HL-60/S4 (cell line): ENCODE data around the gene UGT2A2.
"Not testable (repeated sequence)": the region's sequence is repeated elsewhere in the genome, so short reads cannot be mapped to it uniquely, and the experiment has no call there.

Source experiments
- in situ Hi-C: fragments of 300-500 bp; cut with MboI; formaldehyde crosslinking; loops from 2 replicates; pipeline ENCODE4 v1.14.3; 2022; ENCODE audit warnings: low sequenced_read_pairs

The UGT2A2 gene

DNA sequence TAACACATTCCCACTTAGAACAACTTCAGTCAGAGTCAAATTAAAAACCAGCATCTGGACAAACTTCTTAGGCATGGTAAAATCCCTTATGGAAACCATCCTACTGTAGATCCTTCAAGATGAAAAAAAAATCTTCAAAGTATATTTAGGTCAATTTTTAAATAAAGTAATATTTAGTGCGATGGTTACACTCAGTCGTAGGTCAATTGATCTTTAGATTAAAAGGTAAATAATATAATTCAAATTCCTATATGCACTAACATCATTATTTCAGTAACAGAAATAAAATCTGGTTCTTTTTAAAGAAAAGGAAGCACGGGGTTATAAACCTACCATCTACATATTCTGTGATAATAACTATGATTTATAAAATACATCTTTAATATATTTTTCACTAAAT is at the start of gene UGT2A2:
TSS of gene UGT2A2 (minus strand) at position 101 of the 400 bp plus-strand sequence. CDS start at position 99, 2 bp downstream.
- in situ Hi-C loops: no loop called here

DNA sequence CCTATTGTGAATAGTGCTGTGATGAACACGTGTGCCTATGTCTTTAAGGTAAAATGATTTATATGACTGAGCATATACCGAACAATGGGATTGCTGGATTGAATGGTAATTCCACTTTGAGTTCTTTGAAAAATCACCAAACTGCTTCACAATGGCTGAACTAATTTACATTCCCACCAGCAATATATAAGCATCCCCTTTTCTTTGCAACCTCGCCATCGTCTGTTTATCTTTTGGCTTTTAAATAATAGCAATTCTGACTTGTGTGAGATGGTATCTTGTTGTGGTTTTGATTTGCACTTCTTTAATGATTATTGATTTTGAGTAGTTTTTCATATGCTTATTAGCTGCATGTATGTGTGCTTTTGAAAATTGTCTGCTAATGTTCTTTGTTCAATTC is 45.4 kb upstream of the UGT2A2 start:
- in situ Hi-C loops: no loop called here

DNA sequence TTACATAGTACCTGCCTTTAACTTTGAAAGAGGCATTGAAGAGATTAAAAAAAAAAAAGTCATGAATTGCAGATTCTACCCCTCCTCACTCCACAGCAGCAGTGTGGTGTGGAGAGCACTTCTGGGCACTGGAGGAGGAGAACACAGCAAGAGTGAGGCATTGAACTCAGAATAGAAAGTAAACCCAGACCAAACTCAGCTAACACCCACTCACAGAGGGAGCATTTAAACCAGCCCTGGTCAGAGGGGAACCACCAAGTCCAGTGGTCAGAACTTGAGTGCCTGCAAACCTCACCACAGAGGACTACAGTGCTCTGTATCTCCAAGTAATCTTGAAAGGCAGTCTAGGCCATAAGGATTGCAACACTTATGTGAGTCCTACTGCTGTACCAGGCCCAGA is 29.2 kb upstream of the UGT2A2 start:
- in situ Hi-C loops: no loop called here

DNA sequence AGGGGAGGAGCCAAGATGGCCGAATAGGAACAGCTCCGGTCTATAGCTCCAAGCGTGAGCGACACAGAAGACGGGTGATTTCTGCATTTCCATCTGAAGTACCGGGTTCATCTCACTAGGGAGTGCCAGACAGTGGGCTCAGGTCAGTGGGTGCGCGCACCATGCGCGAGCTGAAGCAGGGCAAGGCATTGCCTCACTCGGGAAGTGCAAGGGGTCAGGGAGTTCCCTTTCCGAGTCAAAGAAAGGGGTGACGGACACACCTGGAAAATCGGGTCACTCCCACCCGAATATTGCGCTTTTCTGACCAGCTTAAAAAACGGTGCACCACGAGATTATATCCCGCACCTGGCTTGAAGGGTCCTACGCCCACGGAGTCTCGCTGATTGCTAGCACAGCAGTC is 24.6 kb upstream of the UGT2A2 start:
- in situ Hi-C loops: not testable (repeated sequence)

DNA sequence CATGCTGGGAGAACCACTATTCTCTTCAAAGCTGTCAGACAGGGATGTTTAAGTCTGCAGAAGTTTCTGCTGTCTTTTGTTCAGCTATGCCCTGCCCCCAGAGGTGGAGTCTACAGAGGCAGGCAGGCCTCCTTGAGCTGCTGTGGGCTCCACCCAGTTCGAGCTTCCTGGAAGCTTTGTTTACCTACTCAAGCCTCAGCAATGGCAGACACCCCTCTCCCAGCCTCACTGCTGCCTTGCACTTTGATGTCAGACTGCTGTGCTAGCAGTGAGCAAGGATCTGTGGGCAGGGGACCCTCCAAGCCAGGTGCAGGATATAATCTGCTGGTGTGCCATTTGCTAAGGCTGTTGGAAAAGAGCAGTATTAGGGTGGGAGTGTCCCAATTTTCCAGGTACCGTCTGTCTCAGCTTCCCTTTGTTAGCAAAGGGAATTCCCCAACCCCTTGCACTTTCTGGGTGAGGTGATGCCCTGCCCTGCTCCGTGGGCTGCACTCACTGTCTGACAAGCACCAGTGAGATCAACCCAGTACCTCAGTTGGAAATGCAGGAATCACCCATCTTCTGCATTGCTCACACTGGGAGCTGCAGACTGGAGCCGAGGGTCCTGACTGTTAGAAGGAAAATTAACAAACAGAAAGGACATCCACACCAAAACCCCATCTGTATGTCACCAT is 21.8 kb upstream of the UGT2A2 start:
- in situ Hi-C loops: not testable (repeated sequence)

DNA sequence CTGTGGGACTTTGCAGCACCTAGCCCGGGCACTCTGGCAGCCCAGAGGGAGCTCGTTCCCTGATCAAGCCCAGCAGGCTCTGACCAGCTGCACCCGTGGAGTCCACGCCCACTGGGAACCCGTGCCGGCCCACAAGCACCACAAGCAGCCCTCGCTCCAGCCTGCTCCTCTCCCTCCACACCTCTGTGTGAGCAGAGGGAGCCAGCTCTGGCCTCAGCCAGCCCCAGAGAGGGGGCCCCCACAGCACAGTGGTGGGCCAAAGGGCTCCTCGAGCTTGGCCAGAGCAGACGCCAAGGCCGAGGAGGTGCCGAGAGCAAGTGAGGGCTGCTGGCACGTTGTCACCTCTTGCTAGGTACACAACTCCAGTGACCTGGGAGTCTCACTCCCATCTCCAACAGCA is 18.7 kb upstream of the UGT2A2 start:
- in situ Hi-C loops: no loop called here

DNA sequence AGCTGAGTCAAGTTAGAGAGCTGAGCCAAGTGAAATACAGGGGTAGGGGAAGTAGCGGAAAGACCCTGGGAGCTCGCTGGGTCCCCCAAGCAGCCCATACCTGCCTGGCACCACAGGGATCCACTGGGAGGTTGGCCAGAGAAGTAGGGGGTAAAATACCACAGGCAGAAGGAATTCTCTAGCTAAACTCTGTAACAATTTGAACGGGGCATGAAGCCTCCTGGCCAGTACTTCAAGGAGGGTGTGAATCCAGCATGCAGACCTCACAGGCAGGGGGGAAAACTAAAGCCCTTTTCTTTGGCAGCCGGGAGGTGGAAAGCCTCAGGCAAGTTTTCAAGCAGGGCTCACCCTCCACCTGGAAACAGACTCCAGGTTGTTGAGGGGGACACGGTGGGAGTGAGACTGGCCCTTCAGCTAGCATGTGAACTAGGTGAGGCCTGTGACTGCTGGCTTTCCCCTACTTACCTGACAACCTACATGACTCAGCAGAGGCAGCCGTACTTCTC is 17.3 kb upstream of the UGT2A2 start:
- in situ Hi-C loops: no loop called here

DNA sequence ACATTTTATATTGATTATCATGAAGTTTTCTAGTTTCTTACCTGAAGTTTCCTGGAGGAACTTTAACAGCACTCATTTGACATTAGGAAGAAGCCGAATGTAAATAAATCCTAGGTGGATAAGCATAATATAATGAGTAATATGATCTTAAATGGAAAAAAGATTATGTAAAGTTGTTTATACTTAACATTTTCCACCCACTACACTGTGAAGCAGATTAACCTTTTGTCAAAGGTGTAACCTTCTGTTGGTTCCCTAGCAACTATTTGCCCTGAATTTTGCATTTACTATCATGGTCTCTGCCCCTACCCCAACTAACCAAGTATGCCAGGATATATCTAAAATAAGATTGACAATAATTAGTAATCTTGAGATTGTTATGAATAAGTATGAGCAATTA is 13.7 kb upstream of the UGT2A2 start, which contains the start of gene UGT2A1:
TSS of gene UGT2A1 (minus strand) at position 101 of the 400 bp plus-strand sequence. CDS start 5,603 bp downstream, outside the sequence.
- in situ Hi-C loops: no loop called here

DNA sequence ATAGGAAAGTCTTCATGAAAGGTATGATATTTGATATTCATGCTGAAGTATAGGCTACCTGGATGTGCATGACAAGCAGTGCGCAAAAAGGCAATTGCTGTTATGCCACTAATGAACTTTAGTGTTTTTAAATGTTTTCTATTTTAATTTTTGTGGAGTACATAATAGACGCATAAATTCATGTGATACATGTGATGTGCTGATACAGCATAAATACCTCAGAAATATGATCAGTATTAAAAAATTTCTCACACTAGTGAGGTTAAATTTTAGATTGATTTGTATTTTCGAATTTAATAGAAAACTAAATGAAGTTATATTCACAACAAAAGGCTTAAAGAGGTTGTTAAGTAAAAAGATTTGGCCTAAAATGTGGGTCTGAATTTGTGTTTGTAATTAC is 11.4 kb upstream of the UGT2A2 start:
- in situ Hi-C loops: no loop called here

DNA sequence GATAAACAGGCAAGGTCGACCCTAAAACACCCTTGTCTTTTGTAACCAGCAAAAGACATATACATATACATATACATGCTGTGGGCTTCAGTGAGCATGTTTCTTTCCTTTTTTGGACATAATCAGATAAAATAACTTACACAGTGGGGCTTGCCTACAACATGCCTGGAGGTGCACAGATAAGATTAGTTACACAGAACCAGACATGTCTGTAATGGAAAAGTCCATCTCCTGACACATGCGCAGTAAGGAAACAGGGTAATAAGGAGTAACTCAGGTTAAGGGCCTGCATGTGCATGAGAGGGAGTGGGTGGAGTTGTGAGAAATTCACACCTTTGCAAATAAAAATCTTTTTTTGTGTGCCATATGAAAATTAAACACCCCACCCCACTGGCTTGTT is 10.2 kb upstream of the UGT2A2 start:
- in situ Hi-C loops: no loop called here

DNA sequence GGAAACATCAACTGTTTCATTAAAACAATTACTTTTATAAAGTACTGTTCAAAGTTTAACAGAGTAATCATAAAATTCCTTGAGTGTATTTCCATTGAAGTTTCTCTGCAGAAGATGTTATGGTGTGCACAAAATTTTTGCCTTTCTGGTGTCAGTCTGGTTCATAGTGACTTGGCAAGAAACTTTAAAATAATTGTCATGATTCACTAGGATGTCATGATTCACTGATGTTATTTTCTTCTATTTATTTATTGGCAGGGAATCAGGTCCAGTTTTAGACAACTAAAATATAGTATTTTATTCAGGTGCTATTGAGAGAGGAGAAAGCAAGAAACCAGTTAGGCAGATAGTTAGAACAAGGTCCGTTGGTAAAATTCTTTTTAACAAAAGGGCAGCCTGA is 9.8 kb upstream of the UGT2A2 start:
- in situ Hi-C loops: no loop called here

DNA sequence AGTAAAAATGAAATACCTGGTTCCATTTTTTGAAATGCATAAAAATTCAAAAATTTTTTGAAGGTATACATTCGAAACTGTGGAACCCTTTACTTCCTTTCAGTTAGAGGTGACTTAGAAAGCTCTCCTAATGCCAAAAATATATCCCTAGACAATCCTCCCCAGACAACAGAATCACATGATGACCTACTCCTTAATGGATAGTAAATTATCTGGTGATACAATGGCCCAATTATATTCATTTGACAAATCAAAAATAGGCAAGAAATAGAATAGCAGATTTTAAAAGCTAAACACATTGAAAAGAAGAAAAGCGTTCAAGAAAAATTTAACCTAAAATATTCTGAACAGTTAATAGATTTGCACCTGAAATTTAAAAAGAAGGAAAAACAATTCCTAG is 3.5 kb upstream of the UGT2A2 start:
- in situ Hi-C loops: no loop called here

DNA sequence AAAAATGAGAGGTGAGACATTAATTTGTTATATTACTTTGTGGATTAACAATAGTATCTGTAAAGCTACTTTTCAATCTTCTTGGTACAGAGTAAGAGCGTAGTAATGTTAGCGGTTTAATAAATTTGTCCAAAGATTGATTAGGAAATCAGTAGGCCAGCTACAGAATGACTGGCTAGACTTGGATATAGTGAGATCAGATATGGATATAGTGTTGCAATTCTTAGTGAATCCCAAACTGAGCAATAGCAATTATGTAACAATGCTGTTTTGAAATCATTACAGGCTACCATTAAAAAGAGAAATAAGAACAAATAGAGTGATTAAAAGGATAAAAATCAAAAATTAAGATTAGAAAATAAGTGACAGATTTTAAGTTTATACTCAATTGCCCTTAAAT is 847 bp upstream of the UGT2A2 start:
- in situ Hi-C loops: no loop called here

DNA sequence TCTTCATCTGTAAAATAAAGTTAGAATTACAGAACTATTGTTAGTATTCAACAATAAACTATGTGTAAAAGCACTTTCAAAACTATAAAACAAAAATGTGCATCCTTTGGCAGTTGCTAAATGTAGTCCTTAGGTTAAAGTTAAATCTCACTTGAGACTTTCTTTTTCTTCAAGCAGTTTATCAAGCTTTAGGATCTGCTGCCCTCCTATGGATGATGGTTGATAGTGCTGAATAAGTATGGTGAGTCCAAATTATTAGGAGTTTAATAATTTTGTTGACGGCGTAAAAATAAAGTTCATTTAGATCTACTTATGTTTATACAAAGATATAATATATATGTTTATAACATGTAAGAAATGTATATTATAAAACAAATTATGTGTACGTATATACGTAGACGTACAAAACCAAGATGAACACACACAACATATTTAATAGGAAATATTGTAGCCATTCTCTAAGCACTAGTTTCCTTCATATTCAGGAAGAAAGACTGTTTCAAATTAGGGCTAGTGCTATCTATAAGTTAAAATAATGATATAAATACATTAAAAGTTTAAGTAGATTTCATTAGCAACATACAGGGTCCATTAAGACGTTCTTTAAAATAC is 22.3 kb downstream of the UGT2A2 start:
- in situ Hi-C loops: no loop called here

DNA sequence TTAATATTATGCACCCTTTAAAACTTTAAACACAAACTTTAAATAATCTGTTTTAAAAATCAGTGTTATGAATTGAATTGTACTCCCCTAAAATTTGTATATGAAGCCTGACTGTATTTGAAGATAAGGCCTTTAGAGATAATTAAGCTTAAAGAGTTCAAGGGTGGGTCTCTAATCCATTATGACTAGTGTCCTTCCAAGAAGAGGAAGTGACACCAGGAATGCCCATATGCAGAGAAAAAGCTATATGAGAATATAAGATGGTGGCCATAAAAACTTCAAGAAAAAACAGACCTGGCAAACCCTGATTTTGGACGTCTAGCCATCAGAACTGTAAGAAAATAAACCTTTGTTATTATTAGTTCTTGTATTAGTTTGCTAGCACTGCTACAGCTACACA is 29.0 kb downstream of the UGT2A2 start:
- in situ Hi-C loops: no loop called here

DNA sequence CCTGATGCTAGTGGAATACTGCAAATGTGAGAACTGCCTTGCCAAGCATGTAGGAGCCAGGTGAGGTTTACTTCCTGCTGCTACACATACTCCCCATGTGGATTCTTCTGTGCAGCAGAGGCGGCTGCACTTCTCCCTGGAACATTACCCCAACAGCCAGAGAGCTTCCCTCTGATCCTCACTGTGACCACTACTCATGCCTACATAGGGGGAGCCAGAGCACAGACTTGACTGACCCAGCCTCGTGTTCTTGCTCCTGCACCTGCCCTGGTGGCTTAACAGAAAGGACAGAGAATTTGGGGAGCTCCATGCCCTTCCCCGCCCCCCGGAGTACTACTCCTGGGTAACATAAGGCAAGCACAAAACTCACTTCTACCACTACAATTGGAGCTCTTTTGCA is 38.4 kb downstream of the UGT2A2 start:
- in situ Hi-C loops: no loop called here

DNA sequence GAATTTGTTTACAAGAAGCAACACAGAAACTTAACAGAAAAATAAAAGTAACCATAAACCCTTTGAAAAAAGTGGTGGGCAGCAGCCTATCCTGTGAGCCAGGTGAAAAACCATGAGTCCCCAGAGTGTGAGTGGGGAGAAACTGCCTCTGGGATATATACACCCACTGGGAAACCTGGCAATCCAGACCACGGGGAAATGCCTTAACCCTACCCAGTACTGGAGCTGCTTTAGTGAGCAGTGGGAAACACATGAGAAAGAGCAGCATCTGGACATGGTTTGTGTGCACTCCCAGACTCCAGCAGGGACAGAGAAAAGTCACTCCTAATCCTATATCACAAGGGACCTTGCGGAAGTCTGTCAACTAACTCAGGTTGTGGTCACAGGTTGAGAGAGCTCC is 39.4 kb downstream of the UGT2A2 start:
- in situ Hi-C loops: no loop called here

DNA sequence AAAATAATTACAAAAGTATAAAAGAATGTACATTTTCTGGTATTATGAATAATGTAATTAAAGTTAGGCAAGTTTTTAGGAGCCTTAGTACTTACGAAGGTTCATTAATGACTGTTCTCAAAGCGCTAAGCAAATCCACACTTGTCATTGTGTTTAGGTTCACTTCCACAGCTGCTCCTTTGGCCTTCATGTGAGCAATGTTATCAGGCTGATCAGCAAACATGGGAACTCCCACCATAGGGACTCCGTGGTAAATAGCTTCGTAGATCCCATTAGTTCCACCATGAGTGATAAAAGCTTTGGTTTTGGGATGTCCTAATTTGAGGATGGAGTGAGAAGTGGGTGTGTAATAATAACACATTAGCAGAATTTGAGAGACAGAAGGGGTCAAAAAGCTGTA is 45.1 kb downstream of the UGT2A2 start:
- in situ Hi-C loops: no loop called here

DNA sequence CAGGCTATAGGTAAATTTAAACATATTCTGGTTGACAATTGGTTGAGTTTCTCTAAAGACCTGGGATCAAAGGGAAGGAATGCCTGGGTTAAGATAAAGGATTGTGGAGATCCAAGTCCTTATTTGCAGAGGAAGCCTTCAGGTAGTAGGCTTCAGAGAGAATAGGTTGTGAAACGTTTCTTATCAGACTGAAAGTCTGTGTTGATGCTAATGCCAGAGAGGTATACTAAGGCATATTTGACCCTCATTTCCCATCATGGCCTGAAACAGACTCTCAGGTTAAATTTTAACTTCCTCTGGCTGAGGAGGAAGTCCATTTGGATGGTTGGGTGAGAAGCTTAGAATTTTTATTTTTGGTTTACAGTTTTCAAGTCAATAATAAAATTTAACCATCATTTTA is 48.1 kb downstream of the UGT2A2 start:
- in situ Hi-C loops: no loop called here

DNA sequence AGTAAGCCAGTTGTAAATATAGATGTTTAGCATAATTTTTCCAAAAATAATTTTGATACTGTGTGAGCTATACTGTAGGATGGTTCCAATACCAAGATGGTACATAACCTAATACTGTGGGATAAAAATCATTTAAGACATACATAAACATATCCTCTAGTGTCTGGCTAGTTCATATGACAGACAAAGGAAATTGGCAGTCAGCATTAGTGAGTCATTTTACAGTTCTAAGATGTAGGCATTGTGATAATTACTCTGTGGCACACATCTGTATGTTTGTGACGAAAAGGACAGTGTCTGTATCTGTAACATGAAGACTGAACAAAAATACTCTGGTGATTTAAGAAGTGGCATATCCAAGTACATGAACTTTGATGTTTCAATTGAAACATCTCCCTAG is 49.6 kb downstream of the UGT2A2 start:
- in situ Hi-C loops: no loop called here

DNA sequence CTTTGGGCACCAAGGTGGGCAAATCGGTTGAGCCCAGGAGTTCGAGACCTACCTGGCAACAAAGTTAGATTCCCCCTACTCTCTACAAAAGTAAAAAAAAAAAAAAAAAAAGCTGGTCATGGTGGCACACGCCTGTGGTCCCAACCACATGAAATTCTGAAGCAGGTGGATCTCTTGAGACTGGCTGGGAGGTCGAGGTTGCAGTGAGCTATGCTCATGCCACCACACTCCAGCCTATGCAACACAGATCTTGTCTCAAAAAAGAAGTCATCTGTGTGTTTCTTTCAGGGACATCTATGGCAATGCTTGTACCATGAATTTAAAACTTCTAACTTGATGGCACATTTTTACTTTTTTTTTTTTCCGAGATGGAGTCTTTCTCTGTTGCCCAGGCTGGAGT is 55.3 kb downstream of the UGT2A2 start:
- in situ Hi-C loops: no loop called here

DNA sequence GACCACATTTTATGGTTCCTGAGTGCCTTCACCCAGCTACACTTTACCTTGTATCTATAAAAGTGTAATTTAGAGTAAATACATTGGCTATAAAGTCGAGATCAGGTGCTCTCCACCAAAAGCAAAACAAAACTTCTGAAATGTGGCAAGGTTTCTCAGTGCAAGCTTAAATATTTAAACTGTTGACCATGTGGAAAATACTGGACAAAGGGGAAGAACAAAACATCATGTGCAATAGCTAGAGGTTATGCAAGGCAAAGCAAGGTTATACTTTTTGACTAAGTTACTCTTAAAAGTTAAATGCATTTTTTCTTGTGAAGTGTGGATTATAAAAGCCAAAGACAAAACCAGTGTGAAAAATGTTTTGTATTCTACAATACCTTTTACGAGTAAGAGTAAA is 55.9 kb downstream of the UGT2A2 start:
- in situ Hi-C loops: no loop called here

DNA sequence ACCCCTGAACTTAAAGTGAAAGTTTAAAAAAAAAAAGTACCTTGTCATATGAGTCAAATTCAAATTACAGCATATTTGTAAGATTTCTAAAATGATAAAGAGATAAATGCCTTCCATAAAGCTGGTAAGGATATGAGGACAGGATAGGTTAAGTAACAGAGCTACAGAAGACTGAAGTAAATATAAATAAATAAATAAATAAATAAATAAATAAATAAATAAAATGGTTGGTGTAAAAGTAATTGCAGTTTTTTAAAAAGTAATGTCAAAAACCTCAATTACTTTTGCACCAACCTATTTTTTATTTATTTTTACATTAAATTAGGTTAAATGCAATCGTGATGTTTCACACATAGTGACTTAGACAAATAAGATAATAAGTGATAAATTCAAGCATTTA is 62.2 kb downstream of the UGT2A2 start:
- in situ Hi-C loops: no loop called here
